DMS153 treated with DMSO at 0.1 percent for 48 hours (cell line): ENCODE measurements around the gene MBOAT2.
"Not testable (repeated sequence)": the region's sequence is repeated elsewhere in the genome, so short reads cannot be mapped to it uniquely, and the experiment has no call there.

Experiments used
- DNase-seq: peaks from one replicate; lab custom pipeline; 2025; ENCODE audit not compliant: unreplicated experiment; lab: John Stamatoyannopoulos, UW

MBOAT2 gene

GRCh38 chr2:8993902-8994278, 9.6 kb downstream of the MBOAT2 start:
- DNase-seq: no peak

GRCh38 chr2:8993196-8993901, 10.1 kb downstream of the MBOAT2 start:
- no peak for DNase-seq

GRCh38 chr2:8992643-8993042, 10.8 kb downstream of the MBOAT2 start:
- DNase-seq: no peak

GRCh38 chr2:8989536-8990079, 13.9 kb downstream of the MBOAT2 start:
- DNase-seq: no peak

GRCh38 chr2:8987410-8987809, 16.1 kb downstream of the MBOAT2 start:
- no peak for DNase-seq

- no peak for DNase-seq
Observed at GRCh38 chr2:8986327-8986976, 17.0 kb downstream of the MBOAT2 start.

GRCh38 chr2:8985561-8986326, 17.7 kb downstream of the MBOAT2 start:
- DNase-seq: no peak

- no peak for DNase-seq
Observed at GRCh38 chr2:8984855-8985254, 18.6 kb downstream of the MBOAT2 start.

- no peak for DNase-seq
Observed at GRCh38 chr2:8984157-8984556, 19.3 kb downstream of the MBOAT2 start.

- DNase-seq: no peak
Observed at GRCh38 chr2:8983571-8983970, 19.9 kb downstream of the MBOAT2 start.

GRCh38 chr2:8981876-8982275, 21.6 kb downstream of the MBOAT2 start:
- DNase-seq: no peak

- no peak for DNase-seq
Observed at GRCh38 chr2:8980096-8980495, 23.4 kb downstream of the MBOAT2 start.

- no peak for DNase-seq
Observed at GRCh38 chr2:8977758-8978157, 25.7 kb downstream of the MBOAT2 start.

GRCh38 chr2:8976442-8977259, 26.8 kb downstream of the MBOAT2 start:
- DNase-seq: peak; percentile 13

GRCh38 chr2:8974016-8974415, 29.5 kb downstream of the MBOAT2 start:
- DNase-seq: no peak

- not testable (repeated sequence) for DNase-seq
Observed at GRCh38 chr2:8973017-8973416, 30.5 kb downstream of the MBOAT2 start.

- not testable (repeated sequence) for DNase-seq
Observed at GRCh38 chr2:8972535-8972934, 30.9 kb downstream of the MBOAT2 start.

GRCh38 chr2:8969348-8969747, 34.1 kb downstream of the MBOAT2 start:
- not testable (repeated sequence) for DNase-seq

- no peak for DNase-seq
Observed at GRCh38 chr2:8966123-8966908, 37.2 kb downstream of the MBOAT2 start.
